Kidney tubule cell (primary cell): Measurements from ENCODE around the gene SRMS.
"Not testable (repeated sequence)": the region's sequence is repeated elsewhere in the genome, so short reads cannot be mapped to it uniquely, and the experiment has no call there.

Experiments
- DNase-seq: peaks from one replicate; pipeline ENCODE4 v3.0.0-alpha.2; 2018; ENCODE audit warnings: low spot score

Gene SRMS

GRCh38 chr20:63566395-63567135, 19.0 kb upstream of the SRMS start:
- no peak for DNase-seq

GRCh38 chr20:63565699-63566335, 18.3 kb upstream of the SRMS start:
- DNase-seq = no peak

GRCh38 chr20:63565021-63565698, 17.6 kb upstream of the SRMS start:
- DNase-seq = no peak

- no peak for DNase-seq
Measured at GRCh38 chr20:63564036-63564810, 16.7 kb upstream of the SRMS start.

GRCh38 chr20:63563225-63563935, 15.8 kb upstream of the SRMS start:
- DNase-seq = no peak

- DNase-seq = no peak
Measured at GRCh38 chr20:63562461-63563224, 15.1 kb upstream of the SRMS start.

GRCh38 chr20:63561624-63562396, 14.3 kb upstream of the SRMS start:
- DNase-seq = no peak

GRCh38 chr20:63560856-63561609, 13.5 kb upstream of the SRMS start:
- no peak for DNase-seq

- no peak for DNase-seq
Measured at GRCh38 chr20:63560333-63560805, 12.8 kb upstream of the SRMS start.

- not testable (repeated sequence) for DNase-seq
Measured at GRCh38 chr20:63559485-63560332, 12.2 kb upstream of the SRMS start.

GRCh38 chr20:63558804-63559484, 11.4 kb upstream of the SRMS start:
- no peak for DNase-seq

GRCh38 chr20:63557481-63557891, 9.9 kb upstream of the SRMS start:
- no peak for DNase-seq

- DNase-seq = no peak
Measured at GRCh38 chr20:63556873-63557478, 9.4 kb upstream of the SRMS start.

- DNase-seq = no peak
Measured at GRCh38 chr20:63555661-63556381, 8.3 kb upstream of the SRMS start.

- no peak for DNase-seq
Measured at GRCh38 chr20:63554361-63555278, 7.1 kb upstream of the SRMS start.

- DNase-seq = no peak
Measured at GRCh38 chr20:63553933-63554290, 6.4 kb upstream of the SRMS start, which contains the start of gene FNDC11. Gene FNDC11, plus strand, starts transcription at chr20:63554159. Its CDS starts 1,505 bp downstream, at chr20:63555664.
